Activated T-cell treated with anti-CD3 and anti-CD28 coated beads for 4 hours (primary cell): ENCODE measurements around the gene ITM2B.
"Not testable (repeated sequence)": the region's sequence is repeated elsewhere in the genome, so short reads cannot be mapped to it uniquely, and the experiment has no call there.

Source experiments
- DNase-seq: peaks from one replicate; pipeline ENCODE4 v3.0.0-alpha.2; 2020

ITM2B gene

GRCh38 chr13:48233046-48233888, at the start of gene ITM2B:
ITM2B (plus strand) TSS chr13:48233206; CDS start chr13:48233361, 155 bp downstream.
- peak; percentile 31 for DNase-seq

DNA sequence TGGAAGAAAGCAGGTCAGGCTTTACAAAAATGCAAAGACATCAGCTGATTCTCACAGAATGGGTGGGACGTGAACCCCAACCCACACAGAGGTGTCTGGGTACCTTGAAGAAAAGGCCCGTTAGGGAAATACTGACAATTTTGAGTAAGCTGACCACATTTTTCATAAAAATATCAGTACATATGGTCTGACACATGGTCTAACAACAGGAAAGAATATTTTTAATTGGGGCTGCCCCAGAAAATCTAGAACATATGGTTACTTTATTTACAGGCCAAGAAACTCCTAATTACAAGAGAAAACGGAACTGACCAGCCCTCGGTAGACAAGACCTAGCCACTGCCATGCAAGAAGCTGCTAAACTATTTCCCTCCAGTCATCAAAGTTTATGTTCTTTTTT, 48.7 kb upstream of the ITM2B start:
- DNase-seq, result no peak

DNA sequence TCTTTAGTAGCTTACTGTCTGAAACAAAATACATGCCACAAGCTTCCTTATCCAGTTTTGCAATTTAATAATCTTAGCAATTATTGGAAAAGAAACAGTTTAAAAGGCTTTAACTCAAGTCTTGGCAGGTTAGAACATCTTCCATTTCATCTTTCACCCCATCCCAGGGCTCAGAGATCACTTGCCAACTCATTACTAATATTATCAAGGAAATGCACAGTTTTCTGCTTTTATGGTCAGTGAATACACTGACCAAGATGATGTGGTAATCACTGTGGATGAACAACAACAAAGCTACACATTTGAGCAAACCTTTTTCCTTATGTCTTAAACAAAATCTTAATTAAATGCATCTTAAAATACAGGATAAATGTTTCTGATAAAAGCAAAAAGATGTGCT, 48.0 kb upstream of the ITM2B start:
- no peak for DNase-seq

GRCh38 chr13:48186722-48187121, 46.3 kb upstream of the ITM2B start:
- DNase-seq, result no peak

DNA sequence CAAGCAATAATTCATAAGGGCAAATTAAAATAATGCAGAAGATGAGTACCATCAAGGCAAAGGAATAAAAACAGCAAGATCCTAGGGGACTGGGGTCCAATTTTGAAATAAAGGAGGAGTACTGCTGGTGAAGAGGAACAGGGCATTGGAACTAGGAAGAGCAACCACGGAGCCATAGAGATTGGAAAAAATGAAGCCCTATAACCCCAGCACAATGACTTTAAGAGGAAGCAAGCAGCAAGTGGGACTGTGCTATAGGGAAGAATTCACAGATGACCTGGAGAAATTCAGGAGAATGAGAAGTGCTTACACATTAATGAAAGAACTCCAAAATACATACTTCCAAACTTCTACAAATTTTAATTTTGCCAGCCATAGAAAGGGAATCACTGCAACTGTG, 44.9 kb upstream of the ITM2B start:
- DNase-seq, result no peak

- DNase-seq, result no peak
Observed at GRCh38 chr13:48188601-48189000, 44.4 kb upstream of the ITM2B start.

DNA sequence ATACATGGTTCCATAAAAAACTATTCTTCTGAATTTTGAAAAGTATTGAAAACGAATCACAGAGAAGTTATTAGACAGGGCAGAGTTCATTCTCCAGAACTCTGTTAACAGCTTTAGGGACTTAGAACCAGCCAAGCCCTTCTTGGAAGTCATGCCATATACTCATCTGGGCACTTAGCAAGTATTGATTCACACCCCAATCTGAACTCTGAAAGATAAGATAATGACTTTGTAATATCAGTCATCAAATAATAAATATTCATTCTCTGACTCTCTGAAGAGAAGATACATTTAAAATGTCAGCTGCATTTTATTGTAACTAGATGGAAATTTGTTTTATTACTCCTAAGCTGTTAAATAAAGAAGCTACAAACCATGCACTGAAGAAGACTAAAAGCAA, 43.8 kb upstream of the ITM2B start:
- no peak for DNase-seq

DNA sequence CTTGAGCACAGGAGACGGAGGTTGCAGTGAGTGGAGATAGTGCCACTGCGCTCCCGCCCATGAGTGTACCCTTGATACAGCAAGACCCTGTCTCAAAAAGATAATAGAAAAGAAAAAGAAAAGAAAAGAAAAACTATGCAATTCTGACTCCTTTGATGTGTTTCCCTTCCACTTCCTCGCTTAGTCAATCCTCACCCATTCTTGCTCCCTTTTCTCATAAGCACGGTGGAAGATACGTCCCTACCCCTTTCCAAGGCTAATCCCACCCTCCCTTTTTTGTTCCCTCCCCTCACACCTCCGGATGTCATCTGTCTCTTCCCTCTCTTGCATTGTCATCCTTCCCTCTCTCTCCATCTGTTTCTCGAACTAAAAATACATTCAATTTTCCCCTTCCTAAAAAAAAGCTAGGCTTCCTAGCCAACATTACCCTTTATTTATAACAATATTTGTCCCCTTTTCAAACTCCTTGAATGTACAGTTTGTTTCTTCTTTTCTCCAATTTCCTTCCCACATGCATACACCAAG, 40.5 kb upstream of the ITM2B start:
- no peak for DNase-seq

DNA sequence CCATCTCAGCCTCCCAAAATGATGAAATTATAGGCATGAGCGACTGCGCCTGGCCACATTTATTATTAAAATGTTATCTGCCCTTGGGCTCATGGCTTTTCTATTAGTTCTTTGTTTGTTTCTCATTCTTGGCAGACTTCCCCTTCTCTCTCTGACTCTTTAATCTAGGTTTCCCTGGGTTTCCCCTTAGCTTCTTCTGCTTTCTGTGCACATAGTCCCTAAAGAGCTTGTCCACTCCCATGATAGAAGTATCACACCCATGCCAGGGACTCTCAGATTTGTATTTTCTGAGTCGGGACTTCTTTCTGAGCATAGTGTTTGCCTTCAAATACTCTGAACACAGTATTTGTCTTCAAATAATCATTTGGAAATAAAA, 38.6 kb upstream of the ITM2B start:
- DNase-seq, result no peak

- no peak for DNase-seq
Observed at GRCh38 chr13:48199404-48199946, 33.5 kb upstream of the ITM2B start.

GRCh38 chr13:48201044-48201443, 32.0 kb upstream of the ITM2B start:
- DNase-seq, result no peak

GRCh38 chr13:48207207-48207606, 25.8 kb upstream of the ITM2B start:
- DNase-seq, result not testable (repeated sequence)

GRCh38 chr13:48210178-48210577, 22.8 kb upstream of the ITM2B start:
- DNase-seq, result no peak

GRCh38 chr13:48214519-48215121, 18.4 kb upstream of the ITM2B start:
- DNase-seq, result no peak

- DNase-seq, result not testable (repeated sequence)
Observed at GRCh38 chr13:48215511-48216203, 17.3 kb upstream of the ITM2B start.

DNA sequence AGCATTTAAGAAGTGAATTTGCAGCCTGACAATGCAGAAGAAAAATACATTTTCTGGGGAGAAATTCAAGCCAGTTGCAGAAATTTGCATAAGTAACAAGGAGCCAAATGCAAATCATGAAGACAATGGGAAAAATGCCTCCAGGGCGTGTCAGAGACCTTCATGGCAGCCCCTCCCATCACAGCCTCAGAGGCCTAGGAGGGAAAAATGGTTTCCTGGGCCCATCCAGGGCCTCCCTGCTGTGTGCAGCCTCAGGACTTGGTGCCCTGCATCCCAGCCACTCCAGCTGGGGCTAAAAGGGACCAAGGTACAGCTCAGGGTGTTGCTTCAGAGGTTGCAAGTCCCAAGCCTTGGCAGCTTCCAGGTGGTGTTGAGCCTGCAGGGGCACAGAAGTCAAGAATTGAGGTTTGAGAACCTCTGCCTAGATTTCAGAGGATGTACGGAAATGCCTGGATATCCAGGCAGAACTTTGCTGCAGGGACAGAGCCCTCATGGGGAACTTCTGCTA, 16.7 kb upstream of the ITM2B start:
- DNase-seq, result no peak

GRCh38 chr13:48220592-48220980, 12.4 kb upstream of the ITM2B start:
- DNase-seq, result no peak

DNA sequence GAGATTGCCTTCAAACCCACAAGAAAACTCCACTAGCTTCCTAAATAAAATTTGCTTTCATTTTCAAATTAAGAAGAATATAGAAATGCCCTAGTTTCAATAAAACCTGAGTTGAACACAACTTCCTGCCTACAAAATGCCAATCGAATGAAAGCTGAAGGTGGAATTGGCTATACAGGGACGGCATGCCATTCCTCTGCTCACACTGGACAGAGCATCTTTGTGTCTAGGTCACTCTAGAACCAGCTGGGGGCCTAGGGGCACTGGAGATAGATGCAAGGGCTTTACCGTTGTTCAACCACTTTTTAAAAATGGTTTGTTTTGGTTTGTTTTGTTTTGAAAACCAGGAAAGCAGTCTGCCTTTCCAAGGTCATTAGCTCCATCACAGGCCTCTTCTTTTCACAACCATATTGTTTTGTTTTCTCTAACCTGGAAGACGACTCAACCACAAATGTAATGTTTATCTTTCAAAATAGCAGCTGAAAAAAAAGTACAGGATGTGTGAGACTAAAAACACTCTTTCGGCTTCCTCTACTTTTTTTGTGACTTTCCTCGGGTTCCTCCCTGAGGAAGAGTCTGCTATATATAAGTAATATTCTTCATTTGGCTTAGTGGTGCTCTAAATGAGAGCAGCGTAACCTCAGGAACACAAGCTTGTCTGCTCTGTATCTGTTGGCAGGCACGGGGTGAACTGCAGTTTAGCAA, 11.9 kb upstream of the ITM2B start:
- no peak for DNase-seq

DNA sequence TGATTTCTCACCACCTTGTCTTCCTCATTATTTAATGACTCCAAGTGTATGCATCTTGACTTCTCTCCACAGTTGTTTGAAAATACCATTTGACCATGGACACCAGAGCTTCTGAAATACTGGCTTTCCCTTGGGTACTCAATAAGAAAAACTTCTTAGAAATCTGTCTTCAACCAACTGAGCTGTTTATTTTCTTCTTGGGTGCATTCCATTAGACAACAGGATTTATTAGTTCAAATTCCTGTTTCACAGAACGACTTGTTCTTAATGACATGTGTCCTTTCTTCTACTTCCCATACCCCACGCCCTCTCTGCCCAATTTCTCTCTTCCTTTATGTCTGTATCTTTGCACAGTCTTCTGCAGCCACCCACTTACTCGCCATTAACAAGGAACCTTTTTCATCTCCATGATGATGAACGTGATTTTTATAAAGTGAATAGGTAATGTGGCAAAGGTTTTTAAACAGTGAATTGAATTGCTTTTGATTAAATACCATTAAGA, 11.3 kb upstream of the ITM2B start:
- DNase-seq, result no peak

- DNase-seq, result no peak
Observed at GRCh38 chr13:48222358-48223301, 10.4 kb upstream of the ITM2B start.

- DNase-seq, result no peak
Observed at GRCh38 chr13:48224701-48225100, 8.3 kb upstream of the ITM2B start.
